Gastroesophageal sphincter (tissue), 4 donors: ENCODE results near the gene WDR45. TPM values are rescaled to one million over a fixed set of nuclear protein-coding genes. Genes with fewer than 3 reads are reported as not detected.

Experiments
- ATAC-seq: fragments of 150-250 bp; one replicate; pipeline ENCODE4 v1.9.1; 2016; ENCODE audit warnings: mild to moderate bottlenecking, moderate library complexity
- H3K27ac ChIP-seq, 4 donors: fragments of 200-600 bp; sonication (generic) in 3 of 4; 1 replicate in 3 of 4; 2 replicates in 1 of 4; pipeline ENCODE4 v1.5.1; 2016 to 2019
- H3K27me3 ChIP-seq: fragments of 200-600 bp; sonication (generic); one replicate; pipeline ENCODE4 v1.5.1; 2019
- H3K36me3 ChIP-seq, 2 donors: fragments of 200-600 bp; sonication (generic); one replicate each; pipeline ENCODE4 v1.5.1; 2019; ENCODE audit warnings: control low read depth in 1 of 2
- H3K4me1 ChIP-seq, 3 donors: fragments of 200-600 bp; sonication (generic); 1 replicate in 2 of 3; 2 replicates in 1 of 3; pipeline ENCODE4 v1.5.1; 2016 to 2019; ENCODE audit warnings: control low read depth in 2 of 3
- H3K4me3 ChIP-seq, 2 donors: fragments of 200-600 bp; sonication (generic); one replicate each; pipeline ENCODE4 v1.5.1; 2019; ENCODE audit warnings: mild to moderate bottlenecking in 1 of 2, moderate library complexity in 1 of 2
- H3K9me3 ChIP-seq, 3 donors: fragments of 200-600 bp; sonication (generic); one replicate each; pipeline ENCODE4 v1.5.1; 2017 to 2019; ENCODE audit warnings: control low read depth in 2 of 3
- EP300 ChIP-seq: sonication (generic); formaldehyde crosslinking; IDR thresholded peaks from one replicate; pipeline ENCODE4 v1.6.1; 2017; ENCODE audit warnings: antibody characterized with exemption, mild to moderate bottlenecking
- POLR2A ChIP-seq, 2 donors: fragments of 450-650 bp; IDR thresholded peaks; one replicate each; pipeline ENCODE4 v1.6.1; 2017; ENCODE audit warnings: antibody characterized with exemption in 2 of 2, mild to moderate bottlenecking in 2 of 2, moderate library complexity in 1 of 2
- POLR2AphosphoS5 ChIP-seq: sonication (generic); formaldehyde crosslinking; IDR thresholded peaks from one replicate; pipeline ENCODE4 v1.6.1; 2017; ENCODE audit warnings: antibody characterized with exemption
- WGBS, 2 donors: methylation state at CpG; one replicate each; pipeline ENCODE4 v1.1.5; 2018; ENCODE audit warnings: low coverage in 1 of 2; 5-methylcytosine and 5-hydroxymethylcytosine counted together
- total RNA-seq, 4 donors: library from RNA; depleted of rRNA; stranded (reverse); fragments of >200 nt; gene quantifications; one replicate each; pipeline ENCODE4 v1.1.0, GENCODE V29; 2016
- TF ChIP-seq, protein P1 (sequence below), 4 experiments: fragments of 200-600 bp in 2 of 4; fragments of 450-650 bp in 2 of 4; sonication (generic) in 1 of 4; IDR thresholded peaks; one replicate each; pipeline ENCODE4 v1.5.1; 2017 to 2019; ENCODE audit warnings: antibody characterized with exemption in 4 of 4, mild to moderate bottlenecking in 2 of 4, moderate library complexity in 2 of 4

Gene WDR45
- total RNA-seq, 4 donors from 2014 or later = 60.8 to 101 (median 80.9) TPM

DNA sequence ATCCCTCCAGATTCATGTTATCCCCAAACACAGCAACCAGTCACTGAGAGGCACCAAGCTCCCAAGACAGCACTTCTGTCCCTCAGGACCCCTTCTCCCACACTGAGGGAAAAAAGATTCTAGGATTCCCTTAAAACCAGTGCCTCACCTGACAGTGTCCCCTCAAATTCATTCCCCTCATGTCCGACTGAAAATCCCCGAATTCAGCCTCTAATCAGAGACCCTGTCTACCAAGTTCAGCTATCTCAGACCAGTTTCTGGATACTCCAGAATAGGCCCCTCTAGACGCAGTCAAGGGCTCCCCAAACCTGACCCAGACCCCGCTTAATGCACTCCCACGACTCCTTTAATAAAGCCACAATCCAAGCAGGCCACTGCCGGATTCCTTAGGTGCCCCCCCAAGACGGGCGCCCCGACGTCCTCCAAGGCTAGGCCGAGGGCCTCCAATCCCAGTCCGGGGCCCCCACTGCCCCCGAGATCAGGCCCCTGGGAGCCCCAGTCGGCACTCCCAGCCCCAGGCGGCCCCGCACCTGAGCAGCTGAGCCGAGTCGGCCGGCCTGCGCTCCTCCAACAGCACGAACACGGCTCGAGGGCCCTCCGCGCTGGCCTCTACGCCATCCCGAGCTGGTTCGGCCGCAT is 37.0 kb downstream of the WDR45 start:
- peaks cover 5 to 32% (median 9%) of the 10 kb centered on the region in 3 donors for H3K4me1 ChIP-seq
- no peaks in the 10 kb centered on the region for H3K9me3 ChIP-seq
- no peak for TF ChIP-seq EP300
- TF ChIP-seq POLR2AphosphoS5 = no peak
- TF ChIP-seq, protein P1, sequence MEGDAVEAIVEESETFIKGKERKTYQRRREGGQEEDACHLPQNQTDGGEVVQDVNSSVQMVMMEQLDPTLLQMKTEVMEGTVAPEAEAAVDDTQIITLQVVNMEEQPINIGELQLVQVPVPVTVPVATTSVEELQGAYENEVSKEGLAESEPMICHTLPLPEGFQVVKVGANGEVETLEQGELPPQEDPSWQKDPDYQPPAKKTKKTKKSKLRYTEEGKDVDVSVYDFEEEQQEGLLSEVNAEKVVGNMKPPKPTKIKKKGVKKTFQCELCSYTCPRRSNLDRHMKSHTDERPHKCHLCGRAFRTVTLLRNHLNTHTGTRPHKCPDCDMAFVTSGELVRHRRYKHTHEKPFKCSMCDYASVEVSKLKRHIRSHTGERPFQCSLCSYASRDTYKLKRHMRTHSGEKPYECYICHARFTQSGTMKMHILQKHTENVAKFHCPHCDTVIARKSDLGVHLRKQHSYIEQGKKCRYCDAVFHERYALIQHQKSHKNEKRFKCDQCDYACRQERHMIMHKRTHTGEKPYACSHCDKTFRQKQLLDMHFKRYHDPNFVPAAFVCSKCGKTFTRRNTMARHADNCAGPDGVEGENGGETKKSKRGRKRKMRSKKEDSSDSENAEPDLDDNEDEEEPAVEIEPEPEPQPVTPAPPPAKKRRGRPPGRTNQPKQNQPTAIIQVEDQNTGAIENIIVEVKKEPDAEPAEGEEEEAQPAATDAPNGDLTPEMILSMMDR (IDR thresholded peaks at IDR 0.05) = no peak
- H3K36me3 ChIP-seq = peaks cover 0 to 19% of the 10 kb centered on the region in 2 donors
- no peak for ATAC-seq
- peak overlapping the region; percentile 84 to 100 for H3K4me3 ChIP-seq
- WGBS, 2 donors = 67% methylated on average over 1 of the region's 29 CpGs; no CpG with 5 or more reads in 1 of the 2 donors
- peak overlapping the region; percentile 97 to 100 (median 98) for H3K27ac ChIP-seq
- no peaks in the 10 kb centered on the region for H3K27me3 ChIP-seq

DNA sequence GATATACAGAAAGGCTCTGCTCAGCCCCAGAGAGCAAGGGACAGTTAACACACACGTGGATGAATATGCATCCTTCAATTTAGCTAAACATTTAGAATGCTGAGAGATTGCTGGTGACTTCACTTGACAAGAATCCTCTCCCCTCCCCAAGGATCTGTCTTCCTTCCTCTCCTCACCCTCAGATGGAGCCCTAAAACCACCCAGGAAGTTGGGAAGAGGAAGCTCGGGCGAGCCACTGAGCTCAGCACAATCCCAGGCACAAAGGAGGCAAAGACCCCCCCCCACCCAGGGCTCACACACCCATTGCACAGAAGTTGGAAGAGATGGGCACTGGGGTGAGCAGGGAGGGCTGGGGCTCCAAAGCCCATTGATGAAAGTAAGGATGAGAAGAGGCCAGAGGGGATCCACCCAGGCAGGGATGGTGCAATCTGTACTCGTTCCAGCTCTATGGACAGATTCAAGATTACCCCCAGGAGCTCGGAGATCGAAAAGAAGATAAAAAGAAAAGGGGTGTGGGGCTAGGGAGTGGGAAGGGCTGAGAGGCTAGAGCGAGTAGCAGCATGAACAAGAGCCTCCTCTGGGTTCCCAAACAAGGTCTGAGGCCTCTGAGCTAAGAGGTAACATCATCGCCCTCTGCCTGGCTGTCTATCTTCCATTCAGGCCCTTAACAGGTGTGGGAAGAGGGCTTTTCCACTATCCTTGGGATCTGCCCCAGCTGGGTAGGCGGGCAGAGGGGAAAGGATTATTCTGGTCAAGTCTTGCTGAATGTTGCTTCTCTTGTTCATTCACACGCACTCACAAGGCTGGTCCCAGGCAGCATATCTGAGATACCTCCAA is 37.7 kb downstream of the WDR45 start:
- 3 to 20% methylated on average over 1 to 5 of the region's 10 CpGs for WGBS, 2 donors
- TF ChIP-seq, protein P1 (IDR thresholded peaks at IDR 0.05) = no peak
- TF ChIP-seq POLR2A (IDR thresholded peaks at IDR 0.05) = peak; percentile 11 to 17
- TF ChIP-seq POLR2AphosphoS5 = no peak
- no peak for TF ChIP-seq EP300
- peak overlapping the region; percentile 97 to 100 (median 98) for H3K27ac ChIP-seq
- H3K4me1 ChIP-seq = peaks cover 5 to 32% (median 9%) of the 10 kb centered on the region in 3 donors
- peaks cover 0 to 26% of the 10 kb centered on the region in 2 donors for H3K36me3 ChIP-seq
- H3K9me3 ChIP-seq = no peaks in the 10 kb centered on the region
- no peaks in the 10 kb centered on the region for H3K27me3 ChIP-seq
- peak overlapping the region; percentile 84 to 100 for H3K4me3 ChIP-seq
- no peak for ATAC-seq

DNA sequence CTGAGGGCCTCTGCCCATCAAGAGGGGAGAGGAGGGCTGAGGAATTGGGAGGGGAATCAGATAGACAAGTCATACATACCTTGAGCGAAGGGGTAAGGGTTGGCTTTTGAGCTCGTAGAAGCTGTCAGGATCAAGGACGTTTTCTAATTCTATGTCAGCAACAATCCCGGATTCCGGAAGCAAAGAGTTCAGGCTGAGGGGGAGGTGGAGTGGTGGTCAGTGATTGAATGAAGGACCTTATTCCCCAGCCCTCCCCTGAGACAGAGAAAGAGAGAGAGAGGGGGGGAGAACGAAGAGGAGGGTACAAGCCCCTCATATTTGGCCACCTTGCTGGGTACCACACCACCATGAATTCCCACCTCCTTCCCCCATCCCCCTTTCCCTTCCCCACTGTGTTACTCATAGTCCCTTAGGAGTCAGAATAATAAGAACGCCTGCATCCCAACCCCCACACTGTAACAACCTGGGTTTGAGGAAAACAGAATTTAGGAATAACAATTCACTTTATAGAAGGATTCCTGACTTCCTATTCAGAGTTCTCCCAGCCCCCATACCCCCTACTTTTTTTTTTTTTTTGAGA is 39.2 kb downstream of the WDR45 start:
- no peak for ATAC-seq
- H3K27me3 ChIP-seq = no peaks in the 10 kb centered on the region
- WGBS, 2 donors = 6 to 50% methylated on average over 1 to 2 of the region's 7 CpGs
- peak overlapping the region; percentile 97 to 100 (median 98) for H3K27ac ChIP-seq
- TF ChIP-seq POLR2AphosphoS5 = no peak
- TF ChIP-seq POLR2A (IDR thresholded peaks at IDR 0.05) = no peak
- no peak for TF ChIP-seq EP300
- TF ChIP-seq, protein P1 (IDR thresholded peaks at IDR 0.05) = no peak
- H3K4me1 ChIP-seq = peaks cover 5 to 37% (median 9%) of the 10 kb centered on the region in 3 donors
- peak overlapping the region; percentile 84 to 100 for H3K4me3 ChIP-seq
- no peaks in the 10 kb centered on the region for H3K9me3 ChIP-seq
- peaks cover 0 to 39% of the 10 kb centered on the region in 2 donors for H3K36me3 ChIP-seq

DNA sequence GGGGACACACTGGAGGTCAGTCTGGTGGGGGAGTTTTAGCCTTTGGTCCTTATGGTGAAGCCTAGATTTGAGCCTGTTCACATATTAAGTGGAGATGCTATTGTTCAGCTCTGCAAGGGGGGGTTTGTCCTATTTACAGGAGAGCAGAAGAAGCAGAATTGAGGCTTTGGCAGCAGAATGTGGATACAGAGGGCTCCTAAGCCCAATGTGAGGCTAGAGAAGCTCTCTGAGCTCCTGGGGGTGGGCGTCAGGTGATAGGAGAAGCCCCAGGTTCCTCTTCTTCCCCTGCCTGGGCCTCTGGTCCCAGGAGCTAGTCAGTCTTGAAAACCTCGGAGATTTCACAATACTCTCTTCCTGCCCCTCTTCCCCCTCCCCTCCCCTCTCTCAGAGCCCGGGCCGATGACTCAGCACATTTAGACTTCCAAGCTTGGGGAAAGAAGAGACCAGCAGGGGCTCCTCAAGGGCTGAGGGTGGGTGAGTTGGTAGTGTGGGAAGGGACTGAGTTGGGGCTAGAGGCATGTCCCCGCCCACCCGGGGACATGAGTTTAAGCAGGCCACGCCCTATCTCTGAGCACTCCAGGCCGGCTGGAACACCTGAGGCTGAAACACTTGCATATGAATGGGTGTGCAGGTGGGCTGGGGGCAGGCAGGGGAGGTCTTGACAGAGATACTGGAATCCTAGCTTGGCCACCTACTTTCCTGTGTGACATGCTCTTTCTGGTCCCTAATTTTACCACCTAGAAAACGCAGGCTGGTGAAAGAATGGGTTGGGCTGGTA is 39.9 kb downstream of the WDR45 start:
- H3K27ac ChIP-seq = peak overlapping the region; percentile 97 to 100 (median 98)
- no peaks in the 10 kb centered on the region for H3K9me3 ChIP-seq
- H3K36me3 ChIP-seq = peaks cover 0 to 41% of the 10 kb centered on the region in 2 donors
- H3K27me3 ChIP-seq = no peaks in the 10 kb centered on the region
- H3K4me1 ChIP-seq = peaks cover 5 to 41% (median 9%) of the 10 kb centered on the region in 3 donors
- H3K4me3 ChIP-seq = peak overlapping the region; percentile 84 to 100
- peak; percentile 46 for ATAC-seq
- WGBS, 2 donors = no CpG with 5 or more reads among the region's 9 CpGs
- TF ChIP-seq POLR2A (IDR thresholded peaks at IDR 0.05) (no peak), POLR2AphosphoS5 (peak; percentile 24), EP300 (no peak)
- TF ChIP-seq, protein P1 (IDR thresholded peaks at IDR 0.05) = no peak
